SH-SY5Y (cell line): Measurements from ENCODE around the gene MRPL34.

Experiments used
- GATA2 ChIP-seq: IDR thresholded peaks from 2 replicates; pipeline ENCODE4 v1.6.1; 2011; ENCODE audit warnings: mild to moderate bottlenecking, low read depth, low read length
- GATA3 ChIP-seq: IDR thresholded peaks from 2 replicates; pipeline ENCODE4 v1.6.1; 2011; ENCODE audit warnings: low read depth, mild to moderate bottlenecking, low read length, moderate library complexity

DNA sequence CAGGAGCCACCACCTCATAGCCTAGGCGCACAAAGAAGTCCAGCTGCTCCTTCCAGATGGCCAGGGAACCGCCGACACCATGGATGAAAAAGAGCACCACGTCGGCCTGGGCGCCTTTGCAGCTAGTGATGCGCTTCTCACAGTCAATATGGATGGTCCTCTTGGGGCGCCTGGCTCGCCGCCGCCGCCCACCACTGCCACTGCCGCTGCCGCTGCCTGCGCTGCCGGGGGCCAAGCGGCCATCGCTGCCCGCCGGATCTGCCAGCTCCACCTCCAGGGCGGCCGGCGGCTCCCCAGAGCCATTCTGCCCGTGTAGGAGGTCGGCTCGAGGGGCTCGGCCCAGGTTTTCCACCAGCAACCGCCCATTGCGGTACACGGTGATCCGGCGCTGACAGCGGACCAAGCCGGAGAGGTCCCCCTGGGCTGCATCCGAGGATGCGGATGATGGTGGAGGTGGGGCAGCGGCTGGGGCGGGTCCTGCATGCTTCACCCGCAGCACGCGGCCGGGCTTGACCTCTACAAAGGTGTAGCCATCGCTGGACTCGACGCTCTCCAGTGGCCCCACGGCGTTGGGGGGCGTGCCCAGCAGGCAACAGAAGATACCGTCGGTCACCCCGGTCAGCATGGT is 4.6 kb upstream of the MRPL34 start:
- TF ChIP-seq GATA2, result no peak
- TF ChIP-seq GATA3, result no peak
